Activated naive CD8-positive, alpha-beta T cell treated with anti-CD3 and anti-CD28 coated beads for 36 hours (primary cell): Measurements from ENCODE around the gene DBT. TPM values are rescaled to one million over a fixed set of nuclear protein-coding genes. Genes with fewer than 3 reads are reported as not detected.
"Not testable (repeated sequence)": the region's sequence is repeated elsewhere in the genome, so short reads cannot be mapped to it uniquely, and the experiment has no call there.

Experiments used
- DNase-seq: peaks from one replicate; pipeline ENCODE4 v3.0.0; 2021
- H3K27ac Mint-ChIP-seq: one replicate; pipeline ENCODE4 v1.8.0; 2022; ENCODE audit warnings: mild to moderate bottlenecking, moderate library complexity, mixed read lengths
- H3K27me3 Mint-ChIP-seq: one replicate; pipeline ENCODE4 v1.8.0; 2022; ENCODE audit warnings: mild to moderate bottlenecking, mixed read lengths
- H3K36me3 Mint-ChIP-seq: one replicate; pipeline ENCODE4 v1.8.0; 2021; ENCODE audit warnings: mild to moderate bottlenecking, mixed read lengths
- H3K4me1 Mint-ChIP-seq: one replicate; pipeline ENCODE4 v1.8.0; 2021; ENCODE audit warnings: mixed read lengths
- H3K4me3 Mint-ChIP-seq: one replicate; pipeline ENCODE4 v1.8.0; 2022; ENCODE audit warnings: mild to moderate bottlenecking, moderate library complexity, mixed read lengths
- H3K9me3 Mint-ChIP-seq: one replicate; pipeline ENCODE4 v1.8.0; 2022; ENCODE audit warnings: mixed read lengths
- total RNA-seq, 2 experiments: library from RNA; stranded (reverse); gene quantifications; one replicate each; pipeline ENCODE4 v1.2.3, GENCODE V29; 2021

Gene DBT
- 10 to 100 TPM; 12.1 to 12.9 TPM for total RNA-seq

DNA sequence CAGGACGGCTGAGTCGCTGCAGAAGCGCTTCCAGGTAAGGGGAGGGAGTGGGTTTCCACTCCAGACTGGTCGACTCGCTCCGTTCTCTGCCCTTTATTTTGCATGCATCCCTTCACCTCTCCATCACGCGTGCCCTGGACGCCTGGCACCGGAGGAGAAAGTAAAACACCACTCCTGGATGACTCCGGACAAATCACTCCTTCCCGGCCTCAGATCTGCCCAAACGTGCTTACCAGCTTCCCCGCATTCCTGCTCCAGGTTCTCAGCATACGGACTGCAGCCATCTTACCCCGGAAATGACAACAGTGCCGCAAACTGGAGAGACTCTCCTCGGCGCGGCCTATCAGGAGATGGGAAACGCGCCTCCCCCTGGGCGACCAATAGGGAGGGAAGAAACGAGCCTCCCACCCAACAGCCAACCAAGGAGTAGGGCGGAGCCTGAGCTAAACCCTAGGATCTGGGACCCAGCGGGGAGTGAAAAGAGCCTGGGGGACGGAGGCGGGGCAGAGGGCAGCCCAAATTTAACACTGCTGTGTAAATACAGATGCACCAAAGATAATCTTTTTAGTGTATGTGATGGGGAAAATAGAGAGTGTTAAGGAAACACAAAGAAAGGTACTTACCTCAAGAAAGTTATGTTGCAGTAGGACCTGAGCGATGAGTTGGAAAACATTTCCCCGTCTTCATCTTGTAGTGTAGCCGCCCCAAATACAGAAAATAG is at the start of gene DBT:
Gene DBT, minus strand, starts transcription at position 298 of the 721 bp plus-strand sequence. Its CDS starts 14 bp downstream, at position 284.
- Mint-ChIP-seq H3K27ac (no peak within 1 kb of the TSS), H3K9me3 (no peaks in the 10 kb centered on the region), H3K36me3 (no peaks in the 10 kb centered on the region), H3K4me3 (no peak within 1 kb of the TSS), H3K4me1 (peaks cover 21% of the 10 kb centered on the region), H3K27me3 (no peaks in the 10 kb centered on the region)
- peak; percentile 93 for DNase-seq

DNA sequence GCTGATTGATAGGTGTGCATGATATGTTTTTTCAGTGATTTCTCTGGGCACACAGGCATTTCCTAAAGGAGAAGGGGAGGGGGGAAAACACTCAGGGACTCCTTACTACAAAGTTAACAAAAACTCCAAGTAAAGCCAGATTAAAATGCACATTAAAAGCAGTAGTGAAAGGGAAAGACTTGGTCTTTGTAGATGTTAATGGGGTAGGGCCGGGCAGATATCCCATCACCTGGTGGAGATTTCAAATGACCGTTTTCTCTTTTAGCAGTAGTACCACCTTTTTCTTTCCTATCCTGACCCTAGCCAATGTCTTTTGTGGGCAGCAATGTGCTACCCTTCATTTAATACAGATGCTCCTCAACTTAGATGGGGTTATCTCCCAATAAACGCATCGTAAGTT is 48.9 kb upstream of the DBT start:
- Mint-ChIP-seq H3K27me3 (no peaks in the 10 kb centered on the region), H3K27ac (no peak overlapping the region), H3K36me3 (peaks cover 3% of the 10 kb centered on the region), H3K4me3 (no peak overlapping the region), H3K9me3 (peaks cover 2% of the 10 kb centered on the region), H3K4me1 (peaks cover 1% of the 10 kb centered on the region)
- no peak for DNase-seq

DNA sequence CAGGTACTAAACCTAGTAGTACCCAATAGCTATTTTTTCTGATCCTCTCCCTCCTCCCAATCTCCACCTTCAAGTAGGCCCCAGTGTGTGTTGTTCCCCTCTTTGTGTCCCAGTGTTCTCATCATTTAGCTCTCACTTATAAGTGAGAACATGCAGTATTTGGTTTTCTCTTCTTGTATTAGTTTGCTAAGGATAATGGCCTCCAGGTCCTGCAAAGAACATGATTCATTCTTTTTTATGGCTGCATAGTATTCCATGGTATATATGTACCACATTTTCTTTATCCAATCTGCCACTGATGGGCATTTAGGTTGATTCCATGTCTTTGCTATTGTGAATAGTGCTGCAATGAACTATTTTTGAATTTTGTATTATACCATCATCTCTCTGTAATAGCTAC is 47.4 kb upstream of the DBT start:
- not testable (repeated sequence) for DNase-seq, H3K27ac Mint-ChIP-seq, H3K27me3 Mint-ChIP-seq, H3K36me3 Mint-ChIP-seq, H3K4me1 Mint-ChIP-seq, H3K4me3 Mint-ChIP-seq, H3K9me3 Mint-ChIP-seq

GRCh38 chr1:100296140-100296539 is 46.5 kb upstream of the DBT start:
- peaks cover 2% of the 10 kb centered on the region for H3K9me3 Mint-ChIP-seq
- peaks cover 1% of the 10 kb centered on the region for H3K4me1 Mint-ChIP-seq
- H3K4me3 Mint-ChIP-seq: no peak overlapping the region
- H3K27ac Mint-ChIP-seq: no peak overlapping the region
- DNase-seq: no peak
- H3K36me3 Mint-ChIP-seq: peaks cover 6% of the 10 kb centered on the region
- H3K27me3 Mint-ChIP-seq: no peaks in the 10 kb centered on the region

DNA sequence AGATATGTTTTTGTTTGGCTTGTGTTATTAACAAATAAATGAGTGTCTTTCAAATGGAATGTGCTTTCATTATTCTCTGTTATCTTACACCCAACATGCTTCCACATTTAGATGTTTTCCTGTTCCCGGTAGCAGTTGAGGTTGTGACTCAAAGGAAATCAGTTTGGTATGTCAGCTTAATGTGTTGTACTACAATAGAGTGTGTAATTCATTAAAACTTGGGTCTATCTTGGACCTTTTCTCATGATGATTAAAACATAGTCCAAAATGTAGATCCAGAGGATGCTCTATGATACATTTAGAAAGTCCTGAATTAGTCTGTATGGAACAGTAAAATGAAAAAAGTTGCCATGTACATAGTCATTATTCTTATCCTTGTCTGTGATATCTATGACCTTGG is 43.1 kb upstream of the DBT start:
- Mint-ChIP-seq H3K27me3 (no peaks in the 10 kb centered on the region), H3K4me3 (no peak overlapping the region), H3K9me3 (peaks cover 2% of the 10 kb centered on the region), H3K4me1 (peaks cover 2% of the 10 kb centered on the region), H3K27ac (no peak overlapping the region), H3K36me3 (peaks cover 8% of the 10 kb centered on the region)
- no peak for DNase-seq

GRCh38 chr1:100290291-100290690 is 40.7 kb upstream of the DBT start:
- no peak for DNase-seq
- peaks cover 2% of the 10 kb centered on the region for H3K4me1 Mint-ChIP-seq
- H3K27ac Mint-ChIP-seq: no peak overlapping the region
- no peaks in the 10 kb centered on the region for H3K9me3 Mint-ChIP-seq
- no peaks in the 10 kb centered on the region for H3K27me3 Mint-ChIP-seq
- H3K4me3 Mint-ChIP-seq: no peak overlapping the region
- peaks cover 13% of the 10 kb centered on the region for H3K36me3 Mint-ChIP-seq

- H3K36me3 Mint-ChIP-seq: peaks cover 15% of the 10 kb centered on the region
- H3K9me3 Mint-ChIP-seq: no peaks in the 10 kb centered on the region
- no peak for DNase-seq
- H3K27me3 Mint-ChIP-seq: no peaks in the 10 kb centered on the region
- H3K4me3 Mint-ChIP-seq: no peak overlapping the region
- no peak overlapping the region for H3K27ac Mint-ChIP-seq
- peaks cover 2% of the 10 kb centered on the region for H3K4me1 Mint-ChIP-seq
Observed at GRCh38 chr1:100287162-100287561, 37.5 kb upstream of the DBT start.

DNA sequence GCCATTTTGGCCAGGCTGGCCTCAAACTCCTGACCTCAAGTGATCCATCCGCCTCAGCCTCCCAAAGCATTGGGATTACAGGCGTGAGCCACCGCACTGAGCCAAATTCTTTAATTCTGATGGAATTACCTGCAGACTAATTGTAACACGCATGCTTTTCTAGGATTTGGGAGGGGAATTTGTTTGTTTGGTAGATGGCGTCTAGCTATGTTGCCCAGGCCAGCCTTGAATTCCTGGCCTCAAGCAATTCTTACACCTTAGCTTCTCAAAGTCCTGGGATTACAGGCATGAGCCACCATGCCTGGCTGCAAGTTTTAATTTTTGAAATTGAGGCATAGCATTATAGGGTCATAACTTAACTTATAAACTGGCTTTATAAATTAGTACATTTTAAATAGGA is 35.0 kb upstream of the DBT start:
- no peaks in the 10 kb centered on the region for H3K27me3 Mint-ChIP-seq
- peaks cover 2% of the 10 kb centered on the region for H3K4me1 Mint-ChIP-seq
- H3K36me3 Mint-ChIP-seq: peaks cover 18% of the 10 kb centered on the region
- H3K4me3 Mint-ChIP-seq: no peak overlapping the region
- no peak overlapping the region for H3K27ac Mint-ChIP-seq
- no peaks in the 10 kb centered on the region for H3K9me3 Mint-ChIP-seq
- no peak for DNase-seq

DNA sequence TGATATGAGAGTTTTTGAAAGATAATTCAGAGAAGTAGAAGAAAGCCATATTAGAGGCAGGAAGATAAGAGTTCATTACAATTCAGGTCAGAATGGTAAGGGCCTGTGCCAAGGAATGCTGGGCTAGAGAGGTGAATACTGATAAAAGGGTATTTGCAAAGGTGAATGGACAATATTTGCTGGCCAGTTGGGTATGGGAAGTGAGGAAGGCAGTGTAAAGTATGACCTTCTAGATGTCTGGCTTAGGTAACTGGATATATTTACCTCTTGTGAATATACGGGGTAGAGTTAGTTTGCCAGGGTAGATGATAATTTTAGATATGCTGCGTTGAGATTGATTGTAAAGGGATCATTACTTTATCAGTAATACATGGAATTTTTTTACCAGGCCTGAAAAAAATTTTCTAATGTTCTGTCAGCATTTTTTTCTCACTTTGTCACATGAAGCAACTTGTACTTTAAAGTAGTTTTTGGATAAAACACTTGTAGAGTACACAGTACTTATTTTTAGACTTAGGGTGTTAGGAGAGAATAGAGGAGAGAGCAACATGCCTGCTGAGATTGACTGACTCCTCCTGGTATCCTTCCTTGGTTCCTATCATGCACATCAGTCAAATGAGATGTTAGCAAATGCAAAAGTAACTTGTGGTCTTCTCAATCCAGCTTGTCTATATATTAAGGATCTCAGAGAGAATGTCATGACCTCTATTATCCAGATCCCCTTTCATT is 30.5 kb upstream of the DBT start:
- H3K36me3 Mint-ChIP-seq: peaks cover 26% of the 10 kb centered on the region
- H3K9me3 Mint-ChIP-seq: no peaks in the 10 kb centered on the region
- no peaks in the 10 kb centered on the region for H3K27me3 Mint-ChIP-seq
- no peak for DNase-seq
- peaks cover 8% of the 10 kb centered on the region for H3K4me1 Mint-ChIP-seq
- H3K27ac Mint-ChIP-seq: no peak overlapping the region
- no peak overlapping the region for H3K4me3 Mint-ChIP-seq

- peaks cover 24% of the 10 kb centered on the region for H3K36me3 Mint-ChIP-seq
- H3K27ac Mint-ChIP-seq: no peak overlapping the region
- no peaks in the 10 kb centered on the region for H3K9me3 Mint-ChIP-seq
- H3K27me3 Mint-ChIP-seq: no peaks in the 10 kb centered on the region
- peaks cover 8% of the 10 kb centered on the region for H3K4me1 Mint-ChIP-seq
- no peak for DNase-seq
- no peak overlapping the region for H3K4me3 Mint-ChIP-seq
Observed at GRCh38 chr1:100279358-100279923, 29.8 kb upstream of the DBT start.

DNA sequence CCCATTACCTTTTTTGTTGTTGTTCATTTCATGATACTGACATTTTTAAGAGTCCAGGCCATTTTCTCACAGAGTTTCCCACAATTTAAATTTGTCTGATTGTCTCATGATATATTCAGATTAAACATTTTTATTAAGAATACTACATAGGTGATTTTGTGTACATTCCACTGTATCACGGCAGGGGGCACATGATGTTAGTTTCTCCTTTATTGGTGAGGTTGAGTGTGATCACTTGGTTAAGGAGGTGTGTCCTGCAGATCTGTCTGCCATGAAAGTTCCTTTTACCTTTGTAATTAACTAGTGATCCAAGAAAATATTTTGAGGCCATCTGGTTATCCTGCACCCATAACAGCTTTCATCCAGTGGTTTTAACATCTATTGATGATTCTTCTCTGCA is 28.2 kb upstream of the DBT start:
- DNase-seq: no peak
- peaks cover 25% of the 10 kb centered on the region for H3K36me3 Mint-ChIP-seq

GRCh38 chr1:100268202-100268601 is 18.6 kb upstream of the DBT start:
- no peak for DNase-seq
- Mint-ChIP-seq H3K27ac (no peak overlapping the region), H3K4me3 (no peak overlapping the region), H3K36me3 (peaks cover 43% of the 10 kb centered on the region), H3K27me3 (no peaks in the 10 kb centered on the region), H3K9me3 (no peaks in the 10 kb centered on the region), H3K4me1 (peaks cover 48% of the 10 kb centered on the region)

More for the DNA sequence above, 28.2 kb upstream of the DBT start:
- Mint-ChIP-seq H3K4me1 (peaks cover 8% of the 10 kb centered on the region), H3K9me3 (no peaks in the 10 kb centered on the region), H3K4me3 (no peak overlapping the region), H3K27ac (no peak overlapping the region), H3K27me3 (no peaks in the 10 kb centered on the region)

DNA sequence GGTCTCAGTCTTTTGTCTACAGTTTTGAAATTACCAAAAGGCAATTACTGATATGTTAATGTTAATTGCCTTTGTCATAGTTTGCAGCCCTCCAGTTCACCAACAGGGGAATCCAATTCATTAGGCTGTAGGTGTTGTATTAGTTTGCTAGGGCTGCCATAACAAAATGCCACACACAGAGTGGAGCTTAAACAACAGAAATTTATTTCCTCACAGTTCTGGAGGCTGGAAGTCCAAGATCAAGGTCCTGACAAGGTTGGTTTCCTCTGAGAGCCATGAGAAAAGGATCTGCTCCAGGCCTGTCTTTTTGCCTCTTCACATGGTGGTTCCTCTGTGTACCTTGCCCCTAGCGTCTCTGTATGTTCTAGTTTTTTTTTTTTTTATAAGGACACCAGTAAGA is 17.6 kb upstream of the DBT start:
- H3K27ac Mint-ChIP-seq: no peak overlapping the region
- peaks cover 48% of the 10 kb centered on the region for H3K4me1 Mint-ChIP-seq
- peaks cover 43% of the 10 kb centered on the region for H3K36me3 Mint-ChIP-seq
- no peaks in the 10 kb centered on the region for H3K27me3 Mint-ChIP-seq
- DNase-seq: no peak
- peak overlapping the region; percentile 98 for H3K4me3 Mint-ChIP-seq
- no peaks in the 10 kb centered on the region for H3K9me3 Mint-ChIP-seq

DNA sequence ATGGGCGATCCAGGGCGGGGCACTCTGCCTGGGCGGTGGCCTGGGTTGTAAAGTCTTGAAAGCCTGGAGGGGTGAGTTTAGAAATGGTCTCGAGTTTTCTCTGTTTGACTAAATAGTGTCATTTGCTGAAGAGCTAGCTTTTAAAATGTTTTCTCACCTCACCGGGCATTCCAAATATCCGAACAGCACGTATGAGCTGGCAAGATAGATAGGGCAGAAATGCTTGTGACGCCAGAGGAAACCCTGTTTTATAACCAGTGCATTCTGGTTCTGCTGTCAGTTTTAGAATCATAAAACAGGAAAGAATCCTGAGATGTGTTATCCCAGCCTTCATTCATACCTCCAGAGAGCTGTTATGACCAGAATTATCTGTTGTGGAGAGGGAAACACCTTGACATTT is 17.1 kb upstream of the DBT start:
- Mint-ChIP-seq H3K4me1 (peaks cover 46% of the 10 kb centered on the region), H3K27me3 (no peaks in the 10 kb centered on the region), H3K27ac (peak overlapping the region; percentile 96), H3K36me3 (peaks cover 39% of the 10 kb centered on the region), H3K4me3 (peak overlapping the region; percentile 98), H3K9me3 (peaks cover under 1% of the 10 kb centered on the region)
- no peak for DNase-seq

DNA sequence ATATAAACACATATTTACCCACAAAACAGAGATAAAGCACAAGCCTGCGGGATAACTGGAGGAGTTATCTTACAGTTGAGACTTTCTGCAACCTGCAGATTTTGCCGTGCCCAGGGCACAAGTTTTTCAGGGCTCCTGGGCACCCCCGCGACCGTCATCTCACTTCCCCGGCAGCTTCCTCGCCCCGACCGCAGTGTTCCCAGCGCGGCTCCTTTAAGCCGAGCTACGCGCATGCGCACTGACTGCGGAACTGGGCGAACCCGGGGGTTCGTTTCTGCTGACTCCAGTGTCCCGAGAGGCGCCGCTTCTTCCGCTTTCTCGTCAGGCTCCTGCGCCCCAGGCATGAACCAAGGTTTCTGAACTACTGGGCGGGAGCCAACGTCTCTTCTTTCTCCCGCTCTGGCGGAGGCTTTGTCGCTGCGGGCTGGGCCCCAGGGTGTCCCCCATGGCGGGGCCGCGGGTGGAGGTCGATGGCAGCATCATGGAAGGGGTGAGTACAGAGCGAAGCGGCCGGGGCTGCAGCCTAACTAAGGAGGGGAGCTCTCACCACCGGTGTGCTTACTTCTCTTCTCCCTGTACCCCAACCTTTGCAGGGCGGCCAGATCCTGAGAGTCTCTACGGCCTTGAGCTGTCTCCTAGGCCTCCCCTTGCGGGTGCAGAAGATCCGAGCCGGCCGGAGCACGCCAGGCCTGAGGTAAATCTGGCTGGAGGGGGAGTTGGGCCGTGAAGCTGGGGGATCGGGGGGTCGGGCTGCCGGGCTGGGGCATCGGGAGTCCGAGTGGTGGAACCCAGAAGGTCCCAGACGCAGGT is 16.5 kb upstream of the DBT start, which contains the start of gene RTCA:
Gene RTCA, plus strand, starts transcription at position 286 of the 810 bp plus-strand sequence. Its CDS starts 160 bp downstream, at position 446.
- DNase-seq: peak; percentile 94
- H3K9me3 Mint-ChIP-seq: peaks cover 4% of the 10 kb centered on the region
- H3K27ac Mint-ChIP-seq: peak within 1 kb of the TSS; percentile 96
- H3K27me3 Mint-ChIP-seq: no peaks in the 10 kb centered on the region
- H3K4me1 Mint-ChIP-seq: peaks cover 40% of the 10 kb centered on the region
- H3K4me3 Mint-ChIP-seq: peak within 1 kb of the TSS; percentile 98
- H3K36me3 Mint-ChIP-seq: peaks cover 34% of the 10 kb centered on the region
